Stimulated activated naive CD4-positive, alpha-beta T cell (primary cell): ENCODE measurements around the gene FUZ.

Source experiments
- DNase-seq, 6 experiments: peaks; one replicate each; lab custom pipeline; 2025; lab: John Stamatoyannopoulos, UW

The FUZ gene

DNA sequence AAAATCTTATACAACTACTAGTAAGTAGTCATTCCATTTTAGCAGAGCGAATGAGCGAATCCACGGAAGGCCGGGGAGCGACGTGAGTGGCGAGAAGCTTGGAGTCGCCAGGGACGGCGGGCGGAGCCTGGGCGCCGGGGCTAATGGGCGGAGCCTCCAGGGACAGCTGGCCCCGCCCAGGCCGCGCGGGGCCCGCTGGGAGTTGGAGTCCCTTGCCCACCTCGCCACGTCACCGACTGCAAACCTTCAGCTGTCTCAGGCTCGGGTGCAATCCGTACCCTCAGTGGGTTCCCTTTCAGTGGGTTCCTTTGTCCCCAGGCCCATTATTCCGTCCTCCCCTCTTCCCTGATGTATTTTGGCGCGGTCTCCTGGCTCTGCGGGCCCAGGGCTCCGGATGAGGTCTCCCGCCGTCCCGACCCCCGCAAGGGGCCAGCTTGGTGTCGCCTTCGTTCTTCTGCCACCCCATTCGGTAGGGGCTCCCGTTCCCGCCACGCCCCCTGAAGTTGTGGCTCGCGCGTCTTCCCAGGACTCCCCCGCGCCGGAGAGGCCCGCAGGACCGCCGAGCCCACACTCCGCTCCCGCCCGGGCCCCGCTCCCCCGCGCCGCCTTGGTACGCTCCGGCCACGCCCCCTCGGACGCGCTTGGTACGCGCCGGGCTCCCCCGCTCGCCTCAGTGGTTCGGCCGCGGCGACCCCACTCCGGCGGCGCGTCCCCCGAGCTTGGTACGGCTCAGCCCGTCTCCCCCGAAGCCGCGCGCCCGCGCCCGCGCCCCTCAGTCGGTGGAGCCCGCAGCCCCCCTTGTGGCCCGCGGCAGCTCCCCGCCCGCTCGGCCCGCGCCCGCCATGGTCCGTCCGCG is 37.6 kb upstream of the FUZ start, which contains the start of gene PTOV1:
Gene PTOV1 (plus strand): TSS at position 673 of the 856 bp plus-strand sequence.
- peak; percentile 77 to 92 (median 84) for DNase-seq

DNA sequence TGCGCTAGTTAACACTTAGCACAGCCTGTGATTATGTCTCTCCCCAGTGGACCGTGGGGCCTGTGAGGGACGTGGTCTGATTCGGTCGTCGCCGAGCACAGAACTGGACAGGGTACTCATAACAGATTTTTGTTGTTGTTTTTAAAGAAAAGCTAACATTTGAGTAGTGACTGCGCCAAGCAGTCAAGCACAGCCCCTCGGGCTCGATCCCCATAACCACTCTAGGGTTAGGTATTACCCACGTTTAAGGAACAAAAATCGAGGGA is 37.1 kb upstream of the FUZ start:
- DNase-seq: no peak

DNA sequence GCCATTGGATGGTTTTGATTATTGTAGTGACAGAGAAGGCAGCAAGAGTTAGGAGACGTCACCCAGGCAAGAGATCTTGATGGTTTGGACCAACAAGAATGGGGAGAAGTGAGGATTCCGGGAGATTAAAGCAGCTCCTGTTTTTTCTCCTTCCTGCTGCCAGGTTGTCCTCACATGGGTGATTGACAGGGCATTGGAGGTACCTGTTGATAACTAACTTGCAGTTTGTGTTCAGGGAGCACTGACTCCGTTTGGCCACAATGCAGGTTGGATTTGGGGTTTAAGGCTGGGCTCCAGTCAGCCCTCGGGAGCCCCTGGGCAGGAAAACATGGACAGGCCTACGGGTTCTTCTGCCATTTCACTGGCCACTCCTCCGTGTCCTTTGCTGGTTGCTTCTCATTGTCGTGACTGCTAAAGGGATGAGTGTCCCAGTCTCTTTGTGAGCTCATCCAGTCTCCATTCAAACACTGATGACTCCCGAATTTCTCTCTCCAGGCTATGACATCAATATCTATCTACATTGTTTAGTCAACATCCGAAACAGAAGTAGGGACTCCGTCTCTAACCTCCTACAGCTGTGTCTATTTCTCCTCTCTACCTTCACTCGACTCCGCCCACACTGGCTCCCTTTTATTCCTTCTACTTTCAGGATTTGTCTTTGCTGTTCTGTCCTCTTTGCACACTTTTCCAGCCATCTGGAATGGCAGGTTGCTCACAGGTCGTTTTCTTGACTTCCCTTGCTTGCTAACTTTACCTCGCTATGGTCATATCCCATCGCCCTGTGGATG is 36.5 kb upstream of the FUZ start:
- DNase-seq: no peak

DNA sequence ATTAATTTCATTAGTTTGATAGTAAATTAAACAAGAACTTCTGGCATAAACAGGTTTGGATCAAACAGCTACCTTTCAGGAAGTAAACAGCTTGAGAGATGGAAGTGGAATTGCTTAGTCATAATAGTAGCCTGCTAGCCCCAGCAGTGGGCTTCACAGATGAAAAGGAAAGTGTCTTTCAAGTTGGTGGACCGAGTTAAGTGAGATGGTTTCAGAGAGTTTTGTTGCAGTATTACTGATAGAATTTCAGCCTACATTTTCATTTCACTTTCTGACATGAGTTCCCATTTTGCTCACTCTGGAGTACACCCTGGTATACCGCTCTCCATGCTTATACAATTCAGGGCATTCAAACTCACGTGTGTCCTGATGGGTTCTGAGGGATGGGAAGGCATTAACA is 35.8 kb upstream of the FUZ start:
- DNase-seq: no peak

DNA sequence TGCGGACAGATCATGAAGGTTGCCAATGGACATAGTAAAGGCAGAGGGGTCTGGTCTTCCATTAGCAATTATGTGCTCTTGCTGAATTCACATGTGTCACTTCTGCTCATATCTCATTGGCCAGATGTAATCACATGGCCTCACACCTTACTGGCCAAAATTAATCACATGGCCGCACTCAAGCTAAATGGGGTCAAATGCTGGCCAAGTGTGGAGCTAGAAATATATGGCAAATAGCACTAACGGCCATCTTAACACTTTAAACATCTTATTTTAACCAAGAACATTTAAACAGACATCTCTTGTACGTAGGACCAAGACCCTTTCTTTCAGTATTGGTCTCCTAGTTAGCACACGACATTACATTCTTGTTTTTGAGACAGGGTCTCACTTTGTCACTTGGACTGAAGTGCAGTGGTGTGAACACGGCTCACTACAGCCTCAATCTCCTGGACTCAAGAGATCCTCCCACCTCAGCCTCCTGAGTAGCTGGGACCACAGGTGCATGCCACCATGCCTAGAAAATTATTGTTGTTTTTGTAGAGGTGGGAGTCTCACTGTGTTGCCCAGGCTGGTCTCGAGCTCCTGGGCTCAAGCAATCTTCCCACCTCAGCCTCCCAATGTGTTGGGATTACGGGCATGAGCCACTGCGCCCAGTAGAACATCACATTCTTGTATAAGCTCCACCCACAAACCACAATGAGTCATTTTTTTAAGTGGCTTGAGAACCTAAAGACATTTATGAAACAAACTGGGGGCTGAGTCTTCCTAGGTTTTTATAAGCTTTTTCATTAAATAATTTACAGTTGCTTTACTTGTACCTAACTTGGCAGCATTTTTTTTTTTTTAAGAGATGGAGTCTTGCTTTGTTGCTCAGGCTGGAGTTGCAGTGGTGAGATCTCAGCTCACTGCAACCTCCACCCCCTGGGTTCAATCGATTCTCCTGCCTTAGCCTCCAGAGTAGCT is 34.9 kb upstream of the FUZ start:
- no peak for DNase-seq

DNA sequence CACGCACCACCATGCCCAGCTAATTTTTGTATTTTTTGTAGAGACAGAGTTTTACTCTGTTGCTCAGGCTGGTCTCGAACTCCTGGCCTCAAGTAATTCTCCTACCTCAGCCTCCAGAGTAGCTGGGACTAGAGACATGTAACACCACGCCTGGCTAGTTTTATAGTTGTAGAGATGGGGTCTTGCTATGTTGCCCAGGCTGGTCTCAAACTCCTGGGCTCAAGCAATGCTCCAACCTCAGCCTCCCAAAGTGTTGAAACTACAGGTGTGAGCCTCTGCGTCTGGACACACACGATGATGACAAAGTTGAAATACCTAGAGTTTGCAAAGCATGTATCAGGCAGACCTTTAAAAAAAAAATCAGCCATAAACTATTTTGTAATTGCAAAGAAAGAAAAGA is 33.3 kb upstream of the FUZ start:
- no peak for DNase-seq

DNA sequence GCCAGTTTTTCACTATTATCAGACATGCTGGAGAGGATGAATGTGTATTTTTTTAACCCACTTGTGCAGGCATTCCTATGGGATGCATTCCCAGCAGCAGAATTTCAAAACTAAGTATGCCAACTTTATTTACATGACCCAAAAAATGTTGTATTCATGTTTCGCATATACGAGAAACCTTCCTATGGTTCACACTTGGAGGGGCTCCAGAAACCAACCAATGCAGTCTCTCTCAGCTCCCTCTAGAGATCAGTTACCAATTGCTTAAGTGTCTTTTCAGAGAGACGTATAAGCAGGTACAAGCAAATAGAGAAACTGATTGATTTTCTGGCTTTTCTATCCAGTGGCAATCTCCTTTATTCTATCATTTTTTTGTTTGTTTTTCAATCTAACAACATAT is 32.3 kb upstream of the FUZ start:
- DNase-seq: no peak

DNA sequence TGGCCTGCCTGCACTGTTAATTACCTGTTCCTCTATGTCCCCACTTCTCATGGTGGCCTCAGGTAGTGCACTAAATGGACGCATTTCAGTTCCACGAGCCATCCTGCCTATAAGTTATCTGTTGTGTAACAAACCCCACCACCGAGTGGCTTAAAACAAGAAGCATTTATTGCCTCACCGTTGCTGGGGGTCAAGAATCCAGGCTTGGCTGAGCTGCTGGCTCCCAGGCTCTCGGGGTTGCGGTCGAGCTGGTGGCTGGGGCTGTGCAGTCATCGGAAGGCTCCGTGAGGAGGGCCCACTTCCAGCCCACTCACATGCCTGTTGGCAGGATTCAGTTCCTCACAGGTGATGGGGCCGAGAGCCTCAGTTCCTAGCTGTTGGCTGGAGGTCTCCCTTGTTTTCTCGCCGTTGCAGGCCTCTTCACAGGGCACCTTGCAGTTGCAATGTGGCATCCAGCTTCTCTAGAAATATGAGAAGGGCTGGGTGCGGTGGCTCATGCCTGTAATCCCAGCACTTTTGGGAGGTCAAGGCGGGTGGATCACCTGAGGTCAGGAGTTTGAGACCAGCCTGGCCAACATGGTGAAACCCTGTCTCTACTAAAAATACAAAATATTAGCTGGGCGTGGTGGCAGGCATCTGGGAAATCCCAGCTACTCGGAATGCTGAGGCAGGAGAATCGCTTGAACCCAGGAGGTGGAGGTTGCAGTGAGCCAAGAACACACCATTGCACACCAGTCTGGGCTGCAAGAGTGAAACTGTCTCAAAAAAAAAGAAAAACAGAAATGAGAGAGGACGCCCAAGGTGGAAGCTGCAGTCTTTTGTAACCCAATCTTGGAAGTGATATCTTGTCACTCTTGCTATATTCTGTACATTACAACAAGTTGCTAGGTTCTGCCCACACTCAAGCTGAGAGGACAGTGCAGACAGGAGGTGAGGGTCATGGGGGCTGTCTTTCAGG is 31.3 kb upstream of the FUZ start:
- no peak for DNase-seq

DNA sequence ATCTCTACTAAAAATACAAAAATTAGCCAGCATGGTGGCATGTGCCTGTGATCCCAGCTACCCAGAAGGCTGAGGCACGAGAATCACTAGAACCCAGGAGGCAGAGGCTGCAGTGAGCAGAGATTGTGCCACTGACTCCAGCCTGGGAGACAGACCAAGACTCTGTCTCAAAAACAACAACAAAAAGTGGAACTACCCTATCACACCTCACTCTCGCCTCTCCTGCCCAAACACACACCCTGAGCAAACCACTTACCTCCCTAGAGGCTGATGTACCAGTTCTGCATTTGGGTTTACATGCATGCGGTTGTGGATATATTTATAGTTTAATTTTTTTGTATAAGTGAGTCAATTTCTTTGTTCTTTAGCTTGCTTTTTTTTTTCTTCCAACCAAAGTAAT is 30.2 kb upstream of the FUZ start:
- DNase-seq: no peak

DNA sequence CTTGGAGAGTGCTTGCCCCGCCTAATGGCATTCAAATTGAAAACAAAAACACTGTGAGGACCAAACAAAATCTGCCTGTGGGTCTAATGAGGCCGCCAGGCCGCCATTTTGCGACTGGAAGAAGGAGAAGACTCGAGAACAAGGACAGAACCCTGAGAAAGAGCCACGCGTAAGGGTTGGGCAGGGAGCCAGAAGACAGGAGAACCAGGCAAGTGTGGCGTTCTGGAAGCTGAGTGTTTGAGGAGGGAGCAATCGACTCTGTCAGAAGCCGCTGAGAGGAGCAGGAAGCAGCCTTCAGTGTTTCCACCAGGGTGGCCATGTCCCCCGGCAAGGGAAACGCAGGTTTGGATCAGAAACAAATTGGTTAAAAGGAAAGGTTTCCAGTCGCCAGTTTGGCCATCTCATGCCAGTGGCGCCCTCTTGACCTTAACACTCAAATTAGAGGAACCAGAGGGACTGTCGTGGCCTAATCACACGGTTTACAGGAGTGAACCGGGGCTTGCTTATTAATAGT is 27.7 kb upstream of the FUZ start:
- no peak for DNase-seq

DNA sequence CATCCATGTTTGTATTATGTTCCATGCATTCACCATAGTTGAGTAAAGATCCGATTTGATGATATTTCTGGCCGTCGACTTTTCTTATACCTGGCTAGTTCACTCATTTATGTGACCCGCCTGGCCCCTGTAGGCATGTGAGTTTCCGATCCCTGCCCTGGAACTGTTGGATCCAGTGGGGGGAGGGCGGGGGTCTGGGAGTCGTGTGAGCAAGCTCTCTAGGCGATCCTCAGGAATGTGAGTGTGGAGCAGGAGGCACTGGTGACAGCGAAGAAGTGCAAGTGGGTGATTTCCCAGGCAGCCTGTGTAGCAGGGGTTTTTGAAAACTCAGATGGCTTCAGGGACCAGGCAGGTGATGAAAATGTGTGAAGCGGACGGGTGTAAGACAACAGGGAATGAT is 27.2 kb upstream of the FUZ start:
- DNase-seq: no peak

DNA sequence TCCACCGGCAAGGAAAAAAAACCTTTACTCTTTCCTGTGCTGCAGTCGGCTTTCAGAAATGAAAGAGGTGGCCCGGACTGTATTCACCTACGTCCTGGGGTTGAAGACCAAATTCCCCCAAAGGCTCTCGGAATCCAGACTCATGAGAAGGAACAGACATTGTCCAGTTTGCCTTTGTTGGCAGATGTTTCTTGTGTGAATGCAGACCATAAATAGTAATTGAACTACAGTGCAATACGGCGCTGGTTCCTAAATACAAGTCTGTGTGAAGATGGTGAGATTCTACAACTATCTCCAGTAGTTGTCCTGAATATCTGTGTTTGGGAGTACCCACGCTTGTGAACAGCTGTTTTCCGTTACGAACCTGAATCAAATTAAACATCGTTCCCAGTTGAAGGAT is 26.6 kb upstream of the FUZ start:
- DNase-seq: no peak

DNA sequence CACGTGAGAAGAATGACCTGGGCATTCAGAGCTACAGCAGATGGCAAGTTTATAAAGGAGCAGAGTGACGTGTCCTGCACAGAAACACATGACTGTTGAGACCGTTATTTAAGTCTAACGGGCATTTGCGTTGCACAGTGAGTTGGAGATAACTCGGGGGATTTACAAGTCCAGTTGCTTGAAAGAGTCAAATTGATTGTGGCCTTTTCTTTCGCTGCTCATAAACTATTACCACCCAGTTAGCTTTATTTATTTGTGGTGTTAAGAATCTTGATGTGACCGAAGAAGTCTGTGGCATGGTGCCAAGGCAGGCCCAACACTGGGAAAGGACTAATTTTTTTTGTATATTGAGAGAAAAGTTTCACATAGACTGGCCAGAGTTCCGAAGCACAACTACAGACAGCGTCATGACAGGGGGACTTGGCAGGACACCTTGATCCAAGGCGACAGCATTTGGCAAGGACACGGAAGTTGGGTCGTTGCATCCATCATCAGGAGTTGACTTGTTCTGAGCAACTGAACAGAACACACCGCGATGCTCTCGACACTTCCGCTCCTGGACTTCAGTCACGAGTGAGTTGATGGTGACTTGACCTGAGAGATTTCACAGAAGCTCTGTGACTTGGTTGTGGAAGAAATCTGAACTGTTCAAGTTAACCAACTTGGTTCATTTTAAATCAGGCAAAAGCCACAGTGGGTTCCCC is 25.9 kb upstream of the FUZ start:
- no peak for DNase-seq

DNA sequence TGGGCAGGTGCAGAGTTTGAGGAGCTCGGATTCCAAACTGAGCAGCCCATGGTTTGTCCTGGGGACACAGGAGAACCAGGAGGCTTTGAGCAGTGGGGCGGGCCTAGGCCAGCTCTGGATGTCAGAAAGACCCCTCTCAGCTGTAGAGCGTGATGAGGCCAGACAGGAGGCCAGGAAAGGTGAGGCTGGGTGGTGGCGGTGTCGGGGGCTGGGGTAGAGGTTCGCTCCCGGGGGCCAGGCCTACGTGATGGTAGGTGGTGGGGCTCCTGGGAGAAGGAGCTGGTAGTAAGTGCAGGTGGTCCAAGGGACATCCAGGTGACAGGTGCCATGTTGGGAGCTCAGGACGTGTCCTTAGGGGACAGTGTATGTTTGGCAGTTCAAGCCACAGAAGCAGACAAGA is 24.3 kb upstream of the FUZ start:
- DNase-seq: no peak

DNA sequence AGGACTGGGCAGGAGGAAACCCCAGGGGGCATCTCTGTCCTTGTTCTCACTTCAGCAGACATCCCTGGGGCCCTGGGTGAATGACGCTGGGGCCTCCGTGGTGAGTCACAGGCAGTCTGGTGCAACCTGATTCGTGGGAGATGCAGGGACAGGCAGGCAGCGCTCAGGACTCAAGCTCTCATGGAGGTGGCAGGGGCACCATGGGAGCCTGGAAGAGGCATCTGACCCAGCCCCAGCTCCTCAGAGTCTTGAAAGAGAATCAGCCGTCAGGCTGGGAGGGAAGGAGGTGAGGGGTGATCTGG is 23.9 kb upstream of the FUZ start:
- no peak for DNase-seq

DNA sequence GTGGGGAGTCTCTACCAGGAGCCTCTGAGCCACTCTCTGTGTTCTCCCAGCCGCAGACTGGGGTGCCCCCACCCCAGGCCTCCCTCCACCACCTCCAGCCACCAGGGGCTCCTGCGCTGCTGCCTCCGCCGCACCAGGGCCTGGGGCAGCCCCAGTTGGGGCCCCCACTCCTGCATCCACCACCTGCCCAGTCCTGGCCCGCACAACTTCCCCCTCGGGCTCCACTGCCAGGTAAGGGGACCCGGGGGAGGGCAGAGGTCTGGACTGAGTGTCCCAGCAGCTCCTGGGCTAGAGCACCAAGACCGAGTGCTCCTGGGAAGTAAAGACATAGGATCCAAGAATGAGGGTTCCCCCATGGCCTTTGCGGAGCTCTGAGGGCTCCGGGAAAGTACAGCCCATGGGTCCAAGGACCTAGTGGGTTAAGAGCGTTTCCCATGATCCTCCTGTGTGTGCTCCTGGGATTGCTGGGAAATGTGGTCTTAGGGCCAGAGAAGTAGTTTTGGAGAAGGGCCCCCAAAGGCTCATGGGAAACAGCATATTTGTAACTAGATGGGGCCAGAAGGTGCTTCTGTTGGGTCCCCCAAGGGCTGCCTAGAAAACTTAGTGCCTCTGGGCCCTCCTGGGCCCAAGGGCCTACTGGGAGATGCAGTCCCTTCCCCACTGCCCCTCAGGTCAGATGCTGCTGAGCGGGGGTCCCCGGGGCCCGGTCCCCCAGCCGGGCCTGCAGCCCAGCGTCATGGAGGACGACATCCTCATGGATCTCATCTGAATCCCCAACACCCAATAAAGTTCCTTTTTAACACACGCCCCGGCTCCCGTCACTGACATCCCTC is 23.3 kb upstream of the FUZ start:
- no peak for DNase-seq

DNA sequence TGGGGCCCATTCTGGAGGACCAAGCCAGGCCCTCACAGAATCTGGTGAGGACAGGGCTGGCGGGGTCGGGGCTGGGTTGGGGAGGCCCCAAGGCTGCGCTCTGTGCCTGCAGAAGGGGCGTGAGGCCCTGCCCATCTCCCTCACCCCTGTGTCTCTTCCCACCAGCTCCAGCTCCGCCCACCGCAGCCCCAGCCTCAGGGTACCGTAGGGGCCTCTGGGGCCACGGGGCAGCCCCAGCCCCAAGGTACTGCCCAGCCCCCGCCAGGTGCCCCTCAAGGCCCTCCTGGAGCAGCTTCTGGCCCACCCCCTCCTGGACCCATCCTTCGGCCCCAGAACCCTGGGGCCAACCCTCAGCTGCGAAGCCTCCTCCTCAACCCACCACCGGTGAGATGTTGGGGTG is 22.5 kb upstream of the FUZ start:
- DNase-seq: no peak

DNA sequence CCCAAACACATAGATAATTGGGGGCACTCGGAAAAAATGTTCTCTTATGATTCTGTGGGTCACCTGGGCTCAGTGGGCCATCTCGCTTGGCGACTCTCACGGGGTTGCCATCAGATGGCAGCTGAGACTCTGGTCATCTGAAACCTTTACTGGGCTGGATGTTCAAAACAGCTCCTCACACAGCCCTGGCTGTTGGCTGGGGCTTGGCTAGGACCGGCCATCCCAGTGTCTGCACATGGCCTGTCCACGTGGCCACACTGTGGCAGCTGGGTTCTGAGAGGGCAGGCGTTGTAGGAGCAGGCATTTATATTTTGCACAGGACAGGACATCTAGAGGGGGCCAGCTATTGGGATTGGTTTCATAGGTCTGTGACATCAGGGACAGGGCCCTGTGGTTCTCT is 20.5 kb upstream of the FUZ start:
- no peak for DNase-seq

DNA sequence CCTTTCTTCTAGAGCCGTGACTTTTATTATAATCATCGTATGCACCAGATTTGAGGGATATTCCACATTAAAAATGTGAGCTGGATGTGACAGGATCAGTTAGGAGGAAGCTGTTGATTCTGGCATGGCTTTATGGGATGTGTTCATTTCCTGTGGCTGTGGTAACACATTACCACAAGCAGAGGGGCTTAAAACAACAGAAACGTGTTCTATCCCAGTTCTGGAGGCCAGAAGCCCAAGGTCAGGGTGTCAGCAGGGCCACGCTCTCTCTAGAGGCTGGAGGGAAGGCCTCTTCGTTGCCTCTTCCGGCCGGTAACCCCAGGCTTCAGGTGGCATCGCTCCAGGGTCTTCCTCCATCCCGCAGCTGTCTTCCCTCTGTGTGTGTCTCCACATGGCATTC is 19.5 kb upstream of the FUZ start:
- no peak for DNase-seq

DNA sequence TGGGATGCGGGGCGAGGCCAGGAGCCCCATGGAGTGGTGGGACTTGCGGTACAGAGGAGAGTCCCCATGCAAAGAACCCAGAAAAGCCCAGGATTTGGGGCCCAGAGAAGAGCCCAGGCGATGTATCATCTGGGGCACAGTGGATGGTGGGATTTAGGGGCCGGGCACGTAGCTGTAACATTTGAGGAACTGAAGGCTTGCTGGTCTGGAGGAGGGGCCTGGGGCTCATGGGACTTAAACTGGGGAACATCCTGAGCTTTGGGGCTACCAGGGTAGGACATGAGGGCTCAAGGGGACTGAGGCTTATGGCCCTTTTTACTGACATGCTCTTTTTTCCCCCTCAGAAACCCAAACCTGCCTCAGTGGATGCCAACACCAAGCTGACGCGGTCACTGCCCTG is 18.5 kb upstream of the FUZ start:
- DNase-seq: no peak
